ENCODE measurements around the gene GPC1.

Gene GPC1

GRCh38 chr2:240402566-240403272, 32.7 kb upstream of the GPC1 start:
- TF ChIP-seq POLR2A (IDR thresholded peaks at IDR 0.05; ENCODE audit: low read depth, low read length) (no peak), PAX5 (IDR thresholded peaks at IDR 0.05; ENCODE audit: insufficient read depth, low read length, severe bottlenecking) (no peak), POU2F2 (IDR thresholded peaks at IDR 0.05; ENCODE audit: low read depth, low read length) (no peak), POLR2AphosphoS5 (IDR thresholded peaks at IDR 0.05; ENCODE audit: low read depth, low read length) (no peak), SPI1 (IDR thresholded peaks at IDR 0.05; ENCODE audit: low read depth, low read length) (no peak), TAF1 (IDR thresholded peaks at IDR 0.05; ENCODE audit: low read depth, low read length) (no peak)
- FAIRE-seq, result no peak
- no peak for DNase-seq (ENCODE audit: insufficient read length, low spot score)

- FAIRE-seq, result no peak
- TF ChIP-seq POU2F2 (IDR thresholded peaks at IDR 0.05; ENCODE audit: low read depth, low read length) (no peak), POLR2A (IDR thresholded peaks at IDR 0.05; ENCODE audit: low read depth, low read length) (no peak), TAF1 (IDR thresholded peaks at IDR 0.05; ENCODE audit: low read depth, low read length) (no peak), PAX5 (IDR thresholded peaks at IDR 0.05; ENCODE audit: insufficient read depth, low read length, severe bottlenecking) (no peak), POLR2AphosphoS5 (IDR thresholded peaks at IDR 0.05; ENCODE audit: low read depth, low read length) (no peak), SPI1 (IDR thresholded peaks at IDR 0.05; ENCODE audit: low read depth, low read length) (no peak)
- DNase-seq (ENCODE audit: insufficient read length, low spot score), result no peak
Observed at GRCh38 chr2:240403396-240404104, 31.9 kb upstream of the GPC1 start.

DNA sequence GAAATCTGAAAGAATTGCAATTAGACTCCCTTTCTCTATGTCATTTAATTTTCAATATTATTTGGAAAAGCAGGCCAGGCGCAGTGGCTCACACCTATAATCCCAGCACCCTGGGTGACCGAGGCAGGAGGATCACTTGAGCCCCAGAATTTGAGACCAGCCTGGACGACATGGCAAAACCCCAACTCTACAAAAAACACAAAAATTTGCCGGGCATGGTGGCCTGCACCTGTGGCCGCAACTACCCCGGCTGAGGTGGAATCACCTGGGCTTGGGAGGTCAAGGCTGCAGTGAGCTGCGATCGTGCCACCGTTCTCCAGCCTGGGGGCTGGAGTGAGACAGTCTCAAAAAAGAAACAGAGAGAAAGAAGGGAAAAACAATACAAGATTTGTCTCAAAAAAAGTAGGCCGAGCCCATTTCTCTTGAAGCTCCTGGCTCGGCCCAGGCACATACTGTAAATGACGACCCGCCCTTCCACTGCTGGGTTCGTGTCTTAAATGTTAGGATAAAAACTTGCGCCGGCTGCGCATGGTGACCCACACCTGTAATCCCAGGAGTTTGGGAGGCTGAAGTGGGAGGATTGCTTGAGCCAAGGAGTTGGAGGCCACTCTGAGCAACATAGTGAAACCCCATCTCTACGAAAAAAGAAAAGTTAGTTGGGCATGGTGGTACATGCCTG, 31.1 kb upstream of the GPC1 start:
- DNase-seq (ENCODE audit: insufficient read length, low spot score), result no peak
- TF ChIP-seq POLR2A (IDR thresholded peaks at IDR 0.05; ENCODE audit: low read depth, low read length), result no peak
- no peak for TF ChIP-seq POU2F2 (IDR thresholded peaks at IDR 0.05; ENCODE audit: low read depth, low read length)
- TF ChIP-seq PAX5 (IDR thresholded peaks at IDR 0.05; ENCODE audit: insufficient read depth, low read length, severe bottlenecking), result no peak
- TF ChIP-seq POLR2AphosphoS5 (IDR thresholded peaks at IDR 0.05; ENCODE audit: low read depth, low read length), result no peak
- TF ChIP-seq SPI1 (IDR thresholded peaks at IDR 0.05; ENCODE audit: low read depth, low read length), result no peak
- TF ChIP-seq TAF1 (IDR thresholded peaks at IDR 0.05; ENCODE audit: low read depth, low read length), result no peak
- FAIRE-seq, result no peak

DNA sequence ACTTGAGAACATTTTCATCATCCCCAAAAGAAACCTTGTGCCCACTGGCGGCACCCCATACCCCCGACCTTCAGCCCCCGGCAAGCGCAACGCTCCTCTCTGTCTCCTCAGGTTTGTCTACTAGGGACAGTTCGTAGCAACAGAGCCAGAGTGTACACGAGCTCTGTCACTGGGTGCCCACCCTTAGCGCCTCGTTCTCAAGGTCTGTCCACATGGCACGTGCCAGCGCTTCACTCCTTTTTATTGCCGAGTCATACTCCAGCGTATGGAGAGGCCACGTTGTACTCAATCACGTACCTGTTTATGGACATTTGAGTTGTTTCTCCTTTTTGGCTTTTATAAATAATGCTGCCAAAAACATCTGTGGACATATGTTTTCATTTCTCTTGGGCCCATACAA, 30.3 kb upstream of the GPC1 start:
- TF ChIP-seq POU2F2 (IDR thresholded peaks at IDR 0.05; ENCODE audit: low read depth, low read length), result no peak
- TF ChIP-seq TAF1 (IDR thresholded peaks at IDR 0.05; ENCODE audit: low read depth, low read length), result no peak
- TF ChIP-seq SPI1 (IDR thresholded peaks at IDR 0.05; ENCODE audit: low read depth, low read length), result no peak
- no peak for FAIRE-seq

DNA sequence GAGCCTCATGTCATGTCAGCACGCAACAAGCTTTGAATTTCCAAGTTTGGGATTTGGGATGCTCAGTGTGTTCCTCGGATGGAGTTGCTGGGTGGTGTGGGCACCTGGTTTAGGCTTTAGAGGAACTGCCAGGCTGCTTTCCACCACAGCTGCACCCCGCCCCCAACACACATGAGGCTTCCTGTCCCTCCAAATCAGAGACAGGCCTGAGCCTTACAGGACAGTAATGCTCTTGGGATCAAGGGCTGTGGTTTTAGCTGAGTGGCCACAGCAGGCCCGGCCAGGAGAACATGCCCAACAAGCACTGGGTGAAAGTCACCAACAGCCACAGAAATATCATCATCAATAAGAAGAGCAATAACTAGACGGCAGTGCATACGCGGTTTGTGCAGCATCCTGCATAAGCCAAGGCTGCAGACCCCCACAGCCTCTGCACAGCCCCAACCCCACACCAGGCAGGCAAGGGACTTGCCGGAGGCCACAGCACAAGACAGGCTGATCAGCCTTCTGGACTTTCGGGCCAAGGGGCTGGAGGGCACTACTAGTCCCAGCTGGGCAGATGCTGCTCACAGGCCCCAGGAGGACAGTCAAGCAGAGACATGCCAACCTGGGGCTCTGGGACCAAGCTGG, 29.7 kb upstream of the GPC1 start:
- DNase-seq (ENCODE audit: insufficient read length, low spot score) (no peak), FAIRE-seq (no peak)
- no peak for TF ChIP-seq TAF1 (IDR thresholded peaks at IDR 0.05; ENCODE audit: low read depth, low read length)

More for the DNA sequence above, 30.3 kb upstream of the GPC1 start:
- DNase-seq (ENCODE audit: insufficient read length, low spot score), result no peak

DNA sequence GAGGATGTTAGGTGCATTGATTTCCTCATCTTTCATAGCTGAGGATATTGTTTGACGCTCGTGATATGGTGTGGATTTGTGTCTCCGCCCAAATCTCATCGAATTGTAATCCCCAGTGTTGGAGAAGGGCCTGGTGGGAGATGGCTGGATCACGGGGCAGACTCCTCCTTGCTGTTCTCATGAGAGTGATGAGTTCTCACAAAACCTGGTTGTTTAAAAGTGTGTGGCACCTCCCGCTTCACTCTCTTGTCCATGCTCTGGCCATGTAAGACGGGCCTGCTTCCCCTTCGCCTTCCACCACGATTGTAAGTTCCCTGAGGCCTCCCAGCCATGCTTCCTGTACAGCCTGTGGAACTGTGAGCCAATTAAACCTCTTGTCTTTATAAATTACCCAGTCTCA, 28.4 kb upstream of the GPC1 start:
- TF ChIP-seq POLR2A (IDR thresholded peaks at IDR 0.05; ENCODE audit: low read depth, low read length) (no peak), POU2F2 (IDR thresholded peaks at IDR 0.05; ENCODE audit: low read depth, low read length) (no peak), TAF1 (IDR thresholded peaks at IDR 0.05; ENCODE audit: low read depth, low read length) (no peak), PAX5 (IDR thresholded peaks at IDR 0.05; ENCODE audit: insufficient read depth, low read length, severe bottlenecking) (no peak), SPI1 (IDR thresholded peaks at IDR 0.05; ENCODE audit: low read depth, low read length) (no peak), POLR2AphosphoS5 (IDR thresholded peaks at IDR 0.05; ENCODE audit: low read depth, low read length) (no peak)
- FAIRE-seq (no peak), DNase-seq (ENCODE audit: insufficient read length, low spot score) (no peak)

GRCh38 chr2:240410004-240410403, 25.5 kb upstream of the GPC1 start:
- FAIRE-seq (no peak), DNase-seq (ENCODE audit: insufficient read length, low spot score) (no peak)
- no peak for TF ChIP-seq POLR2A (IDR thresholded peaks at IDR 0.05; ENCODE audit: low read depth, low read length)
- TF ChIP-seq SPI1 (IDR thresholded peaks at IDR 0.05; ENCODE audit: low read depth, low read length), result no peak
- TF ChIP-seq PAX5 (IDR thresholded peaks at IDR 0.05; ENCODE audit: insufficient read depth, low read length, severe bottlenecking), result no peak
- TF ChIP-seq POU2F2 (IDR thresholded peaks at IDR 0.05; ENCODE audit: low read depth, low read length), result no peak
- TF ChIP-seq POLR2AphosphoS5 (IDR thresholded peaks at IDR 0.05; ENCODE audit: low read depth, low read length), result no peak
- no peak for TF ChIP-seq TAF1 (IDR thresholded peaks at IDR 0.05; ENCODE audit: low read depth, low read length)

DNA sequence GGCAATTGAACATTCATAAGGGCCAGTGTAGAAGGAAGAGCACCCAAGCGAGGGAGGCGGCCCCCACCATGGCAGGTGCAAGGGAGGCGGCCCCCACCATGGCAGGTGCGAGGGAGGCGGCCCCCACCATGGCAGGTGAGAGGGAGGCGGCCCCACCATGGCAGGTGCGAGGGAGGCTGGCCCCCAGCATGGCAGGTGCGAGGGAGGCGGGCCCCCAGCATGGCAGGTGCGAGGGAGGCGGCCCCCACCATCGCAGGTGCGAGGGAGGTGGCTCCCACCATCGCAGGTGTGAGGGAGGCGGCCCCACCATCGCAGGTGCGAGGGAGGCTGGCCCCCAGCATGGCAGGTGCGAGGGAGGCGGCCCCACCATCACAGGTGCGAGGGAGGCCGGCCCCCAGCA, 24.7 kb upstream of the GPC1 start:
- DNase-seq (ENCODE audit: insufficient read length, low spot score), result no peak
- no peak for TF ChIP-seq POU2F2 (IDR thresholded peaks at IDR 0.05; ENCODE audit: low read depth, low read length)
- no peak for TF ChIP-seq PAX5 (IDR thresholded peaks at IDR 0.05; ENCODE audit: insufficient read depth, low read length, severe bottlenecking)
- TF ChIP-seq POLR2AphosphoS5 (IDR thresholded peaks at IDR 0.05; ENCODE audit: low read depth, low read length), result no peak
- no peak for TF ChIP-seq POLR2A (IDR thresholded peaks at IDR 0.05; ENCODE audit: low read depth, low read length)
- no peak for TF ChIP-seq TAF1 (IDR thresholded peaks at IDR 0.05; ENCODE audit: low read depth, low read length)
- TF ChIP-seq SPI1 (IDR thresholded peaks at IDR 0.05; ENCODE audit: low read depth, low read length), result no peak
- no peak for FAIRE-seq

Data from GM12891 (cell line).